Body of pancreas (tissue), 4 donors: ENCODE measurements around the gene ACTN4. TPM values are rescaled to one million over a fixed set of nuclear protein-coding genes. Genes with fewer than 3 reads are reported as not detected.

ENCODE experiments used
- ATAC-seq: fragments of 150-250 bp; one replicate; pipeline ENCODE4 v1.9.1; 2016
- DNase-seq, 4 donors: peaks; one replicate each; pipeline ENCODE4 v3.0.0-alpha.2; 2019
- H3K27ac ChIP-seq, 4 donors: fragments of 200-600 bp; sonication (generic); 1 replicate in 3 of 4; 2 replicates in 1 of 4; pipeline versions ENCODE4 v1.5.1 to v1.6.1; 2016 to 2019; ENCODE audit warnings: mild to moderate bottlenecking in 1 of 4, mixed read lengths in 1 of 4, moderate library complexity in 1 of 4
- H3K27me3 ChIP-seq, 2 donors: fragments of 200-600 bp; sonication (generic); one replicate each; pipeline ENCODE4 v1.6.0; 2016; ENCODE audit warnings: mild to moderate bottlenecking in 1 of 2
- H3K36me3 ChIP-seq, 2 donors: fragments of 200-600 bp; sonication (generic); replicated peaks in 1 of 2; 2 replicates each; pipeline ENCODE4 v1.5.1; 2016; ENCODE audit warnings: low read depth in 2 of 2; ENCODE audit not compliant: insufficient read depth in 1 of 2
- H3K4me1 ChIP-seq: fragments of 200-600 bp; sonication (generic); one replicate; pipeline ENCODE4 v1.6.0; 2016
- H3K4me3 ChIP-seq, 2 donors: fragments of 200-600 bp; sonication (generic); 1 replicate in 1 of 2; 2 replicates in 1 of 2; pipeline ENCODE4 v1.5.1; 2016 to 2019
- H3K9me3 ChIP-seq, 3 donors: fragments of 200-600 bp; sonication (generic); 1 replicate in 2 of 3; 2 replicates in 1 of 3; pipeline ENCODE4 v1.5.1; 2016
- CTCF ChIP-seq, 7 experiments: fragments of 450-650 bp in 4 of 7; fragments of 200-600 bp in 3 of 7; sonication (generic) in 3 of 7; IDR thresholded peaks; one replicate each; pipeline ENCODE4 v1.5.1; 2016 to 2019; ENCODE audit warnings: antibody characterized with exemption in 7 of 7
- POLR2A ChIP-seq, 3 donors: fragments of 450-650 bp; IDR thresholded peaks; one replicate each; pipeline ENCODE4 v1.6.1; 2016; ENCODE audit warnings: antibody characterized with exemption in 3 of 3, mild to moderate bottlenecking in 2 of 3
- WGBS, 2 donors: methylation state at CpG; one replicate each; pipeline ENCODE4 v1.1.5; 2017; 5-methylcytosine and 5-hydroxymethylcytosine counted together
- intact Hi-C: fragments of 100-400 bp; cut with DNase I; formaldehyde crosslinking; loops from one replicate; pipeline ENCODE4 v1.15.1; 2023
- total RNA-seq, 2 donors: library from RNA; depleted of rRNA; stranded (reverse); fragments of >200 nt; gene quantifications; one replicate each; pipeline ENCODE4 v1.1.0, GENCODE V29; 2016

ACTN4 gene
- total RNA-seq, 2 donors from 2014 or later: 143 to 148 TPM

- Histone ChIP-seq H3K27me3 (no peaks in the 10 kb centered on the region), H3K4me3 (no peak overlapping the region), H3K36me3 (peaks cover 25 to 54% of the 10 kb centered on the region in 2 donors), H3K9me3 (no peaks in the 10 kb centered on the region), H3K4me1 (peaks cover 34% of the 10 kb centered on the region), H3K27ac (peak overlapping the region in 3 of 4 donors; percentile 63 to 71 (median 69))
- intact Hi-C loops: no loop called here
- ATAC-seq (no peak), DNase-seq (no peak)
- TF ChIP-seq CTCF (IDR thresholded peaks at IDR 0.05): no peak
- no peak for TF ChIP-seq POLR2A (IDR thresholded peaks at IDR 0.05)
- WGBS, 2 donors: 83 to 93% methylated on average over 7 to 20 of the region's 20 CpGs
Observed at GRCh38 chr19:38721496-38721895, 74.0 kb downstream of the ACTN4 start.

- Histone ChIP-seq H3K27me3 (no peaks in the 10 kb centered on the region), H3K4me1 (peaks cover 34% of the 10 kb centered on the region), H3K4me3 (no peak overlapping the region), H3K27ac (peak overlapping the region; percentile 12 to 71 (median 66)), H3K9me3 (no peaks in the 10 kb centered on the region), H3K36me3 (peaks cover 30 to 53% of the 10 kb centered on the region in 2 donors)
- no peak for TF ChIP-seq CTCF (IDR thresholded peaks at IDR 0.05)
- no peak for TF ChIP-seq POLR2A (IDR thresholded peaks at IDR 0.05)
- intact Hi-C loops: no loop called here
- peak; percentile 37 for ATAC-seq
- DNase-seq: peak in 2 of 4 donors; percentile 55 to 57
- 43 to 46% methylated on average over 15 to 17 of the region's 17 CpGs for WGBS, 2 donors
Observed at GRCh38 chr19:38721979-38722773, 74.7 kb downstream of the ACTN4 start.

GRCh38 chr19:38722947-38723605, 75.6 kb downstream of the ACTN4 start:
- WGBS, 2 donors: 88 to 100% methylated on average over 5 to 10 of the region's 10 CpGs
- DNase-seq: no peak
- ATAC-seq: no peak
- Histone ChIP-seq H3K27ac (peak overlapping the region in 3 of 4 donors; percentile 63 to 71 (median 69)), H3K36me3 (peaks cover 38 to 51% of the 10 kb centered on the region in 2 donors), H3K4me1 (peaks cover 34% of the 10 kb centered on the region), H3K27me3 (no peaks in the 10 kb centered on the region), H3K4me3 (no peak overlapping the region), H3K9me3 (no peaks in the 10 kb centered on the region)
- no peak for TF ChIP-seq POLR2A (IDR thresholded peaks at IDR 0.05)
- TF ChIP-seq CTCF (IDR thresholded peaks at IDR 0.05): no peak
- intact Hi-C loops: no loop called here

GRCh38 chr19:38723606-38723965, 76.1 kb downstream of the ACTN4 start:
- Histone ChIP-seq H3K4me3 (no peak overlapping the region), H3K4me1 (peaks cover 32% of the 10 kb centered on the region), H3K9me3 (no peaks in the 10 kb centered on the region), H3K27ac (peak overlapping the region in 1 of 4 donors; percentile 71), H3K36me3 (peaks cover 38 to 48% of the 10 kb centered on the region in 2 donors), H3K27me3 (no peaks in the 10 kb centered on the region)
- no peak for ATAC-seq
- intact Hi-C loops: no loop called here
- 72 to 77% methylated on average over 6 to 11 of the region's 11 CpGs for WGBS, 2 donors
- no peak for DNase-seq
- TF ChIP-seq POLR2A (IDR thresholded peaks at IDR 0.05) (no peak), CTCF (IDR thresholded peaks at IDR 0.05) (no peak)
